ENCODE measurements around the gene TBL1X.

DNA sequence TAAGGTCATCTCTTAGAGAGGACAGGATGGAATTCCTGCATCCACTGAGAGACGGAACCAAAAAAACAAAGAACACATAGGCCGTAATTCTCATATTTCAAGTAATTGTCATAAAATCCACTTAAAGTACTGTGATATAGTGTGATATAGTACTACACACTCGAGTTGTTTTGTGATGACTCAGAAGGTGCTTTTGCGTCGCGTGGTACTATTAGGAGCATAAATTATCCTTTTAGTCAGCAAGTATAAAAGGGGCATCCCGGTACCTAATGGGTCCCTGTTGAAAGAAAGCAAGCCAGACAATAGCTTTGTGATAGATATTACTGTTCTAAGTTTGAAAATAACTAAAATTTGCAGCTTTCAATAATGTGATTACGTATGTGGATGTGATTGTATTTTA lies 245.5 kb downstream of the TBL1X start:
- no peak for TF ChIP-seq POLR2A (IDR thresholded peaks at IDR 0.05)
- TF ChIP-seq POLR2AphosphoS5 (IDR thresholded peaks at IDR 0.05), result no peak
- TF ChIP-seq CTCF (IDR thresholded peaks at IDR 0.05), result no peak
